Vagina (tissue), 2 donors: ENCODE results near the gene PHKB.
"Not testable (repeated sequence)": the region's sequence is repeated elsewhere in the genome, so short reads cannot be mapped to it uniquely, and the experiment has no call there.

Source experiments
- CTCF ChIP-seq, 3 experiments: fragments of 450-650 bp in 2 of 3; fragments of 200-600 bp in 1 of 3; sonication (generic) in 1 of 3; IDR thresholded peaks; one replicate each; pipeline ENCODE4 v1.5.1; 2017 to 2019; ENCODE audit warnings: antibody characterized with exemption in 3 of 3, mild to moderate bottlenecking in 2 of 3, moderate library complexity in 2 of 3
- POLR2AphosphoS5 ChIP-seq, 2 donors: sonication (generic); formaldehyde crosslinking; IDR thresholded peaks; one replicate each; pipeline ENCODE4 v1.9.0; 2017; ENCODE audit warnings: antibody characterized with exemption in 2 of 2, mild to moderate bottlenecking in 2 of 2, low read depth in 1 of 2; ENCODE audit not compliant: insufficient read depth in 1 of 2

DNA sequence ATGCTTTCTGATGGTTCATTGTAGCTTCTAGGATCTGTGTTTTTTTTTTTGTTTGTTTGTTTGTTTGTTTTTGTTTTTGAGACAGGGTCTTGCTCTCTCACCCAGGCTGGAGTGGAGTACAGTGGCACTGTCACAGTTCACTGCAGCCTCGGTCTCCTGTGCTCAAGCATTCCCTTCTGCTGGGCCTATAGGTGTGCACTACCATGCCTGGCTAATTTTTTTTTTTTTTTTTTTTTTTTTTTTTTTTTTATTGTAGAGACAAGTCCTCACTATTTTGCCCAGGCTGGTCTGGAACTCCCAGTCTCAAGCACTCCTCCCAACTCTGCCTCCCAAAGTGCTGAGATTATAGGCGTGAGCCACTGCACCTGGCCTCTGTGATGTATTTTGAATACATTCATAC is 11.9 kb downstream of the PHKB start:
- TF ChIP-seq CTCF (IDR thresholded peaks at IDR 0.05); POLR2AphosphoS5 (IDR thresholded peaks at IDR 0.05; ENCODE audit: insufficient read depth in 1 of 2, low read depth in 1 of 2): not testable (repeated sequence)
